HepG2 (cell line): ENCODE results near the gene NFATC3. TPM values are rescaled to one million over a fixed set of nuclear protein-coding genes. Genes with fewer than 3 reads are reported as not detected.

Experiments used
- CBFB ChIP-seq: sonication (generic); formaldehyde crosslinking; IDR thresholded peaks from 2 replicates; pipeline ENCODE4 v1.4.0; 2020; ENCODE audit warnings: missing genetic modification reagents
- HDAC1 ChIP-seq: sonication (generic); formaldehyde crosslinking; IDR thresholded peaks from 2 replicates; pipeline ENCODE4 v1.5.1; 2020; ENCODE audit warnings: mild to moderate bottlenecking, missing genetic modification reagents
- IRX3 ChIP-seq: sonication (generic); formaldehyde crosslinking; IDR thresholded peaks from 2 replicates; pipeline ENCODE4 v1.8.1; 2023; ENCODE audit warnings: mild to moderate bottlenecking, low read depth, missing genetic modification reagents, borderline replicate concordance
- MAFG ChIP-seq: sonication (generic); formaldehyde crosslinking; IDR thresholded peaks from 2 replicates; pipeline ENCODE4 v1.5.1; 2020; ENCODE audit warnings: mild to moderate bottlenecking, missing genetic modification reagents
- NFATC3 ChIP-seq: sonication (generic); formaldehyde crosslinking; IDR thresholded peaks from 2 replicates; pipeline ENCODE4 v1.5.1; 2020; ENCODE audit warnings: mild to moderate bottlenecking, missing genetic modification reagents
- NKX3-1 ChIP-seq: sonication (generic); formaldehyde crosslinking; IDR thresholded peaks from 2 replicates; pipeline ENCODE4 v1.5.0; 2020; ENCODE audit warnings: missing genetic modification reagents
- POLR2A ChIP-seq, 2 experiments: IDR thresholded peaks; 2 replicates each; pipeline ENCODE4 v1.6.1; 2011; ENCODE audit warnings: low read depth in 2 of 2, low read length in 2 of 2, mild to moderate bottlenecking in 1 of 2, moderate library complexity in 1 of 2; ENCODE audit not compliant: insufficient read depth in 1 of 2
- RBM39 ChIP-seq: fragments of 200-400 bp; formaldehyde crosslinking; IDR thresholded peaks from one replicate; pipeline ENCODE4 v1.6.1; 2018; ENCODE audit warnings: antibody characterized with exemption, mild to moderate bottlenecking, low read depth, low read length; ENCODE audit not compliant: poor library complexity, severe bottlenecking
- TOPORS ChIP-seq: sonication (generic); formaldehyde crosslinking; IDR thresholded peaks from 2 replicates; pipeline ENCODE4 v1.8.0; 2023; ENCODE audit warnings: mild to moderate bottlenecking, missing genetic modification reagents
- ZBTB14 ChIP-seq: sonication (generic); formaldehyde crosslinking; IDR thresholded peaks from 2 replicates; pipeline ENCODE4 v1.4.0; 2020; ENCODE audit warnings: missing genetic modification reagents
- ZBTB44 ChIP-seq: sonication (generic); formaldehyde crosslinking; IDR thresholded peaks from 2 replicates; pipeline ENCODE4 v1.4.0; 2020; ENCODE audit warnings: missing genetic modification reagents
- ZNF10 ChIP-seq: sonication (generic); formaldehyde crosslinking; IDR thresholded peaks from 2 replicates; pipeline ENCODE4 v1.4.0; 2020; ENCODE audit warnings: mild to moderate bottlenecking, low read depth, missing genetic modification reagents, borderline replicate concordance
- ZNF326 ChIP-seq: sonication (generic); formaldehyde crosslinking; IDR thresholded peaks from 2 replicates; pipeline ENCODE4 v1.4.0; 2020; ENCODE audit warnings: missing genetic modification reagents, borderline replicate concordance
- ZNF749 ChIP-seq: sonication (generic); formaldehyde crosslinking; IDR thresholded peaks from 2 replicates; pipeline ENCODE4 v1.8.0; 2022; ENCODE audit warnings: mild to moderate bottlenecking, missing genetic modification reagents, moderate library complexity, borderline replicate concordance
- polyA plus RNA-seq, 8 experiments: library from polyadenylated mRNA; depleted of rRNA in 3 of 8; stranded (reverse) in 7 of 8; unstranded in 1 of 8; fragments of >200 nt; fragmentation: Illumina TruSeq in 4 of 8; extraction: Trizol in 4 of 8; gene quantifications; 2 replicates each; pipeline versions ENCODE4 v1.2.1 to v1.2.3, GENCODE V29; 2011 to 2016; ENCODE audit warnings: low read depth in 4 of 8, missing spikeins in 1 of 8, mixed read lengths in 1 of 8; ENCODE audit not compliant: insufficient read depth in 1 of 8
- total RNA-seq, 5 experiments: library from RNA; depleted of rRNA; stranded (reverse); fragments of >200 nt; fragmentation: Illumina TruSeq; extraction: Trizol; gene quantifications; 2 replicates each; pipeline ENCODE4 v1.2.3, GENCODE V29; 2016; ENCODE audit warnings: low read depth in 1 of 5
- TF ChIP-seq, protein P1 (sequence below), 2 experiments: fragments of 450-650 bp in 1 of 2; sonication (generic) in 1 of 2; formaldehyde crosslinking in 1 of 2; IDR thresholded peaks; 2 replicates each; pipeline versions ENCODE4 v1.6.1 to v1.8.0; 2016 to 2022; ENCODE audit warnings: antibody characterized with exemption in 1 of 2, mild to moderate bottlenecking in 1 of 2, missing genetic modification reagents in 1 of 2

Gene NFATC3
- total and polyA plus RNA-seq, 2 of the 13 experiments (the other 11 are each of a cell fraction or from before 2014, with no cell fraction given) = 52.6 to 62.7 TPM

DNA sequence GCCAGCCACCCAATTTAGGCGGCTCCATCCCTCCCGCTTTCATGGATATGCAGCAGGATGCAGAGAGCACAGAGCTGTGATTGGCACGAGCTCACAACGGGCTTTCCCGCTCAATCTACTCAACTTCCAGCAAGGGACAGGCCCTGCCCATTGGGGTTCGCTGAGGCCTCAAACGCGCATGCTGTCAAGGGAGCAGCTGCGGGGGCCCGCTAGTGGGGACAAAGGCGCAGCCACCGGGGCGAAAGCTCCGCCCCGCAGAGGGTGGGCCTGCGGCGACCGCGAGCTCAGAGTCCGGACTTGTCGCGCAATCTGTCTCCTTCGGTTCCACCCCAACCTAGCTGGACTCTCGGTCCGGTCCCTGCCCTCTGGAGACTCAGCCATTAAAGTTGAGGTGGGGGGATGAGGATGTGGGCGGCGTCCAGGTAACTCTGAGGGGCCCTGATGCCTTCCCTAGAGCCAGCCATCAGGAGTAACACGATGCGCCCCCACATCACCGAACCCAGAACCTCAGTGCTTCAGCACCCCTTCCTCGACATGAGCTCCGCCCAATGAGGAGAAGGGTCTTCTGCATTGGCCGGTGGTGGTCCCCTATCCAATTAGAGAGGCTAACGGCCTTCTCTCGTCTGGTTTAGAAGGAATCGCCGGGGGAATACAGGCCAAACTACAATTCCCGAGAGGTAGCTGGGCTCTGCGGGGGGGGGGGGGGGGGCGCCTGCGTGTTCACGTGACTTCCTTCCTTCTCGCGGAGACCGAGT is 489 bp upstream of the NFATC3 start (continued):
- TF ChIP-seq, protein P1, sequence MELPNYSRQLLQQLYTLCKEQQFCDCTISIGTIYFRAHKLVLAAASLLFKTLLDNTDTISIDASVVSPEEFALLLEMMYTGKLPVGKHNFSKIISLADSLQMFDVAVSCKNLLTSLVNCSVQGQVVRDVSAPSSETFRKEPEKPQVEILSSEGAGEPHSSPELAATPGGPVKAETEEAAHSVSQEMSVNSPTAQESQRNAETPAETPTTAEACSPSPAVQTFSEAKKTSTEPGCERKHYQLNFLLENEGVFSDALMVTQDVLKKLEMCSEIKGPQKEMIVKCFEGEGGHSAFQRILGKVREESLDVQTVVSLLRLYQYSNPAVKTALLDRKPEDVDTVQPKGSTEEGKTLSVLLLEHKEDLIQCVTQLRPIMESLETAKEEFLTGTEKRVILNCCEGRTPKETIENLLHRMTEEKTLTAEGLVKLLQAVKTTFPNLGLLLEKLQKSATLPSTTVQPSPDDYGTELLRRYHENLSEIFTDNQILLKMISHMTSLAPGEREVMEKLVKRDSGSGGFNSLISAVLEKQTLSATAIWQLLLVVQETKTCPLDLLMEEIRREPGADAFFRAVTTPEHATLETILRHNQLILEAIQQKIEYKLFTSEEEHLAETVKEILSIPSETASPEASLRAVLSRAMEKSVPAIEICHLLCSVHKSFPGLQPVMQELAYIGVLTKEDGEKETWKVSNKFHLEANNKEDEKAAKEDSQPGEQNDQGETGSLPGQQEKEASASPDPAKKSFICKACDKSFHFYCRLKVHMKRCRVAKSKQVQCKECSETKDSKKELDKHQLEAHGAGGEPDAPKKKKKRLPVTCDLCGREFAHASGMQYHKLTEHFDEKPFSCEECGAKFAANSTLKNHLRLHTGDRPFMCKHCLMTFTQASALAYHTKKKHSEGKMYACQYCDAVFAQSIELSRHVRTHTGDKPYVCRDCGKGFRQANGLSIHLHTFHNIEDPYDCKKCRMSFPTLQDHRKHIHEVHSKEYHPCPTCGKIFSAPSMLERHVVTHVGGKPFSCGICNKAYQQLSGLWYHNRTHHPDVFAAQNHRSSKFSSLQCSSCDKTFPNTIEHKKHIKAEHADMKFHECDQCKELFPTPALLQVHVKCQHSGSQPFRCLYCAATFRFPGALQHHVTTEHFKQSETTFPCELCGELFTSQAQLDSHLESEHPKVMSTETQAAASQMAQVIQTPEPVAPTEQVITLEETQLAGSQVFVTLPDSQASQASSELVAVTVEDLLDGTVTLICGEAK (IDR thresholded peaks at IDR 0.05) = no peak
- TF ChIP-seq, protein P1 (CRISPR knock-in tag; IDR thresholded peaks at IDR 0.05) = peak; percentile 93
- TF ChIP-seq CBFB (peak; percentile 91), TOPORS (CRISPR knock-in tag) (peak; percentile 74; the same call in 1 of the 2 replicates), ZBTB14 (CRISPR knock-in tag) (peak; percentile 67), NFATC3 (CRISPR knock-in tag) (no peak; the same call in 1 of the 2 replicates), NKX3-1 (peak; percentile 98), ZNF749 (CRISPR knock-in tag) (peak; percentile 98), POLR2A (IDR thresholded peaks at IDR 0.05; ENCODE audit: insufficient read depth in 1 of 2, low read depth in 2 of 2, low read length in 2 of 2) (peak; percentile 95 to 99), MAFG (no peak), ZNF326 (CRISPR knock-in tag) (no peak; the same call in 1 of the 2 replicates), ZNF10 (no peak), IRX3 (CRISPR knock-in tag) (peak; percentile 72; the same call in 1 of the 2 replicates), ZBTB44 (CRISPR knock-in tag) (peak; percentile 66; the same call in 1 of the 2 replicates), HDAC1 (CRISPR knock-in tag) (peak; percentile 92), RBM39 (no peak)
